GM18868 (cell line): ENCODE measurements around the gene GPLD1.

Source experiments
- ATAC-seq: cut with Tn5 transposase; IDR thresholded peaks from one replicate; pipeline ENCODE4 v1.9.1; 2021; ENCODE audit warnings: mild to moderate bottlenecking, moderate library complexity; ENCODE audit not compliant: unreplicated experiment

GPLD1 gene

DNA sequence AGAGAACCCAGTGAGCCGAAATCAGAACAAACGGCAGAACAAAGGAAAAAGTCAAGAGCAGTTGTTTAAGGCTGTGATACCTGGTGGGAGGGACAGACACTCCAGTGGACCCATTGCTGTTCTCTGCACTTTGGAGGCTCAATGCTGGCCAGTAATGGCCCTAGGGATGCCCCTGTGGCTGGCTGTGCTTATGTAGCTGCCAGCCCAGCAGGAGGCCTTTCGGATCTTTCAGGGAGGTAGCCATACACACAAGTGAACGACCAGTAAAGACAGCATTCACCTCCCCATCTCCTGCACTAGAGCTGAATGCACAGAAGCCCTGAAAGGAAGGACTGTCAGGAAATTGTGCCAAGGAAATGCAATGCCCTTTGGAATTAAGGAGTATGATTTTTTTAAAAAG, 34.3 kb downstream of the GPLD1 start:
- ATAC-seq = no peak

GRCh38 chr6:24454452-24454851, 34.9 kb downstream of the GPLD1 start:
- no peak for ATAC-seq

GRCh38 chr6:24453921-24454320, 35.5 kb downstream of the GPLD1 start:
- ATAC-seq = no peak

DNA sequence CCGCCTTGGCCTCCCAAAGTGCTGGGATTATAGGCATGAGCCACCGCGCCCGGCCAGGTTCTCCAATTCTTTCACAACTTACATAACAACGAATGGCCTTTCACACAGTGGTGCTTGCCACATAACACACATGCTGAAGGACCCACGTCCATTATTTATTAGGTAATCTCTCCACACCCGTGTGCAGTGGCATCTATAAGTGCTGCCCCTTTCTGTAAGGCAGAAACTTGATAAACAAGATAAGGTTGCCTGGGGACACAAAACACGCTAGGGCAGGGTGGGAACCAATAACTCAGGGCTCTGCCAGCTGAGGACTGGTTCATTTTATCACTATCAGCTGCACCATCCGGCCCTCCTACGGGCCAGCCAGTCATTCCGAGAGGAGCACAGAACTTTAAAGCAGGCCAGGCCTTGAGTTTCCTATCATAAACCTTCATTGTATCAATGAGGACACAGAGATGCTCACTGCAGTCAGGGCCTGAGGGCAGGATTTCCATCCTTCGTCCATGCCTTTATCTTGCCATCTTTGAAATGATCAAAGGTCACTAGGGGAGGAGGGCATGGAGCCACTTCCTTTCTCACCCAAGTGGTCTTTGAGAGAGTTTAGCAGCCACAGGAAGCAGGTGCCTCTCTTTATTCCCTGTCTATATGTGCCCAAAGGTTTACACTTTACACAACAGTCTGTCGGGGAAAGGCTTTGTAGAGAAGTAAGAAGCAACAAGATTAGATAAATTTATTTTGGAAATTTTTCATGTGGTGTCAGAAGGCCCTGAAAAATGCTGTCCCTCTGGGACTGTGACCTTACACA, 37.6 kb downstream of the GPLD1 start:
- no peak for ATAC-seq

DNA sequence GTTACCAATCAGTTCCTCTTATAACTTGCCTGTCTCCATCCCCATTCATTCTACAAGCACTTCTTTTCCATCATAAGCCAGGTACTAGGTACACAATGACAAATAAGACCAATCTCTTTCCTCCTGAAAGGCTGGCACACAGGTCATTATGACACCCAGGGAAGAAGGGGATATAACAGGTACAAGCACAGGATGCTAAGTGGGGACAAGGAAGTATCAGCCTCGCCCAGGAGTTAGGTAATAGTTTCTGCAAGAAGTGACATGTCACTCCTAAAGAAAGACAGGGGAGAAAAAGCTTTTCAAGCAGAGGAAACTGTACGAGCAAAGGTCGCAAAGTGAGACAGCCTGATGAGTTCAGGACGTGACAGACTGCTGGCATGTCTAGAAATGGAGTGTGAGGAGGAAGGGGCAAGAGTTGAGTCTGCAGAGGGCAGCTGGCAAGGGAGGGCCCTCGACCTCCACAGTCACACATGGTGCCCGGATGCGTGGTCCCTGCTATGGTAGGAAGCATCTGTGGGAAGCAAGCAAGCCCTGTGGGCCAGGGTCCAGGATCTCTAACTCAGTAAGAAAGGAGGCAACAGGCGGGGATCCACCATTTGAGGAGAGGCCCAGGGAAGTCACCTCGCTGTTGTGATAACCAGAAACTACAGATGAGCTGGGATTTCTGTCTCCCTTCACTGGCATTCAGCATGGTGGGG, 40.4 kb downstream of the GPLD1 start:
- no peak for ATAC-seq

DNA sequence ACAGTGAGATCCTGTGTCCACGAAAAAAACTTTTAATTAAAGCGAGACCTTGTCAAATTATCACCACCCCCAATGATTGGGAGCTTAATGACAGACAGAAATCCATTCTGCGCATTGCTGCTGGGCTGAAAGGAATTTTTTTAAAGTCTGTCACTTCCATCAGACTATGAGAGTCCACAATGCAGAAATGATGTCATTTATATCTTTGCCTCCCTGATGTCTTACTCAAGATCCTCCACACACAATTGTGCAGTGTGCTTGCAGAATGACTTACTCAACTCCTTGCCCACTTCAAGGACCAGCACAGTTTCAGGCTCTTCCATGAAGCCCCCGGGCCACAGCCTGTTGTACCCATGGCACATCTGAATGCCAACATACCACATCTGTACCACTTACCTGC, 41.0 kb downstream of the GPLD1 start:
- ATAC-seq = no peak

- ATAC-seq = no peak
Observed at GRCh38 chr6:24446670-24447069, 42.7 kb downstream of the GPLD1 start.

GRCh38 chr6:24445704-24446103, 43.7 kb downstream of the GPLD1 start:
- ATAC-seq = no peak

DNA sequence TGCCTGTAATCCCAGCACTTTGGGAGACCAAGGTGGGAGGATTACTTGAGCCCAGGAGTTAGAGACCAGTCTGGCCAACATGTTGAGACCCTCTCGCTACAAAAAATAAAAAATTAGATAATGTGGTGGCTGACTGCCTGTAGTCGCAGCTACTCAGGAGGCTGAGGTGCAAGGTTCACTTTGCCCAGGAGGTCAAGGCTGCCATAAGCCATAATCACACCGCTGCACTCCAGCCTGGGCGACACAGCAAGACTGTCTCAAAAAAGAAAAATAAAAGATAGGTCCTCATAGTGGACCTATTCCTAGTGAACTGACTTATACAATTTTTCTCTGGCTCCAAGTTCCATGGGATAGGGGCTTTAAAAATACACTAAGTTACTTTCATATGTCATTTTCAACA, 44.8 kb downstream of the GPLD1 start:
- ATAC-seq = no peak

DNA sequence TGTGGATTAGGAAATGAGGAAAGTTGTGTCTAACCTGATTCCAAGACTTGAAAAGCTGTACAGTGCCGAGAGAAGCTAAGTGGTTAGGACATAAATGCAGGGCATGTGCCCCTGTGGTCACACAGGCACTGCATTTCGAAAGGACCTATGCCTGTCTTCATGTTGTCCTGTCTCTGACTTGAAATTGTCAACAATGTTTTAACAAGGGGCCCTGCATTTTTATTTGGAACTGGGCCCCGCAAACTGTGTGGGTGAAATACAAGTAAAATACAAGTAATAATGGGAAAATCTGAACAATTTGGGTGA, 47.8 kb downstream of the GPLD1 start:
- ATAC-seq = no peak

- no peak for ATAC-seq
Observed at GRCh38 chr6:24440897-24441598, 48.3 kb downstream of the GPLD1 start.

DNA sequence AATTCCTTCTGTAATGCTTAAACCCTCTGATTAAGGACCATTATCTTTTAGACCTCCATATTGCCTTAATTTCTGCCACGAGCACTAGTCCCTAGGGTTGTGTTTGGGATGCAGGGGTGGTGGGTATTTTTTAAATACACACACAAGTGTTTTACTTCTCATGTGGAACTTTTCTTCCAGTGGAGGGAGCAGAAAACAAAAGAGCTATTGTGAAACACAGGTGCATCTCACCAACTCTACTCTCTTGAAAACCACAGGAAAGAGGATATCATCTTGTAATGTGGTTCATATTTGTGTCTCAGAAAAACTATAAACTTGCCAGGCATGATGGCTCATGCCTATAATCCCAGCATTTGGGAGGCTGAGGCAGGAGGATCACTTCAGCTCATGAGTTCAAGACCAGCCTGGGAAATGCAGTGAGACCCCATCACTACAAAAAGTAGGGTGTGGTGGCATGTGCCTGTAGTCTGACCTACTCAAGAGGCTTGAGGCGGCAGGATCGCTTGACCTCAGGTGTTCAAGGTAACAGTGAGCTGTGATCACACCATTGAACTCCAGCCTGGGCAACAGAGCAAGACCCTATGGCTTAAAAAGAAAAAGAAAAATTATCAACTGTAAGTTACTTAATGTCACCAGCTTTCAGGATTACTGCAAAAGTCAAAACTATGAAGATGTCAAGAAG, 49.4 kb downstream of the GPLD1 start:
- ATAC-seq = peak; percentile 51

GRCh38 chr6:24436979-24437378, 52.4 kb downstream of the GPLD1 start:
- ATAC-seq = no peak

GRCh38 chr6:24432611-24433010, 56.8 kb downstream of the GPLD1 start:
- ATAC-seq = no peak

GRCh38 chr6:24431045-24431451, 58.3 kb downstream of the GPLD1 start:
- no peak for ATAC-seq

DNA sequence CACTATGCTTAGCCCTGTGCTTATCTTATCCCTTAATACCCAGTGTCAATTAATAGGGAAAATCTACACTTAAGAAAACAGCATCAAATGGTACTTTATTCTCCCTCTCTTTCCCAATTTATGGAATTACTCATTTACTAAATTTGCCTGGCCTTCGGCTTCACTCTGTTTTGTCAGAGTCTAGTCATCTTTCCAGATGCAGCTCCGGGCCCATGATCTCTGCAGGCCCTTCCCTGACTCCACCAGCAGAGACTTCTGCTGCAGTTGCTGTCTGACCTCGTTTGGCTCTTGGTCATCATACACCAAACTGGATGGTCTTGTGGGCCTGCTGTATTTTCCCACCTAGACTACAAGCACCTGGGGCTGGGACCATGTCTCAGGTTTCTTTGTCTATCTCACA, 59.3 kb downstream of the GPLD1 start:
- ATAC-seq = no peak

DNA sequence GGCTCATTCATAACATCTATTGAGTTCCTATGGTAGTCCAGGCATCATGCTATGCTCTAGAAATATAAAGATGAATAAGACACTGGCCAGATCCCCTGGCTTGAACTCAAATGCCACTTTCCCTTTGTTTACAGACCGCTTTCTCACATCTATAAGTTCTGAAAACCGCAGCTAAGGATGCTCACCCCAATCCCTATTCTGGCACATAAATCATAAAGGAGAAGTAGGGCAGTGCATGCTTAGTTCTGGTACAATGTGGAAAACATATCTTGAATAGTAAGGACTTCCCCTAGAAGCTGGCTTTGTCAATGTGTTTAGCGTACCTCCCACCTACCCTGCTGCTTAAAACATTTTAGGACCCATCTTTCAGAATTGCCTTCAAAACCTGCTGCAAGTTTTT, 60.2 kb downstream of the GPLD1 start:
- no peak for ATAC-seq

GRCh38 chr6:24428615-24429014, 60.8 kb downstream of the GPLD1 start:
- no peak for ATAC-seq

DNA sequence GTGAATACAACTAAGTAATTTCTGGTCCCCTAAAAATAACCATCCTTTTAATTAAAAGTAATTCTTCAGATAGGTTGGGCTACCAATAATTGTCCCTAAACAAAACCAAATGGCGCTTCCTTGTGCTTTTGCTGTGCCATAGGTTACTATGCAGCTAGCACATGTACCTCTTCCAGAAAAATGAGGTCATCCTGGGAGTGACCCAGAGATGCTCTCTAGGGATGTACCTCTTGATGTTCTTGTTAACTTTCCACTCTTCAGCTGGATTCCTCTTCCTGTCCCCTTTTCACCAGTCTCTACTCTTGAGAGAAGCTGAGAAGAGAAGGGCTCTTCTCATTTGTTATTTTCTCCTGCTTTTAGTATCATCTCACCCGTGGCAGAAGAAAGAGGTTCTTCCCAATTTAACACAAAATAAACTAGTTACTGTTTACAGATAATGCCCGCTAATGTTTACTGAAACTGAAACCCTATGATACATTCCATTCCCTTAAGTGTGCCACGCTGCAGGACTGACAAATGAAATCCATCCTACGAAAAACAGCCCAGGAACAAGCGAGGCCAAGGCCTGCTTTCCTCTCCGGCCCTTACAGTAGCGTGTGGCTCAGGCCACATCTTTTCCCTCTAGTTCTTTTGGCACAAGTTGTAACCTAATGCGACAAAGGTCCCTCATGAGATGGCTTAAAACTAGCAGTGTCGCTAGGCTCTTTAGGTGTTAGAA, 62.5 kb downstream of the GPLD1 start:
- ATAC-seq = no peak

DNA sequence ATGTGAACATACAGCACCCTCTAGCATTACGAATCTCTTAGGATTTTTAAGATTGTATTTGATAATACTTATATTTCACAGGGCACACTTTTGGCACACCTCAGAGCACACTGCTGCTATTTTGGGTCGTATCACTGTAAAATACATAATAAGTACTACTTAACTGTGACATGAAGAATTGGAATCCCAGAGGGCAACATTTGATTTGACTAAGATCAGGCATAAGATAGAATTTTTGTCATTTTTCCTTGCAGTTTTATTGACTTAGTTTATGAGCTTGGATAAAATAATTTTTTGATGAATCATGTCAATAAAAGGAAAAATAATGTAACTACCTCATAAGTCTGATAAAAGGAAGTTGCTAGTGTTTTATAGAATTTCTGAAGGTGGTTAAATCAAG, 64.3 kb downstream of the GPLD1 start:
- no peak for ATAC-seq

- no peak for ATAC-seq
Observed at GRCh38 chr6:24419526-24419925, 69.9 kb downstream of the GPLD1 start.
